ENCODE results near the gene SLC45A1.

SLC45A1 gene

GRCh38 chr1:8332806-8333205 is 14.9 kb downstream of the SLC45A1 start:
- no peak for TF ChIP-seq ZSCAN16 (tag by site-specific recombination; IDR thresholded peaks at IDR 0.05)
- Histone ChIP-seq H3K36me3 (ENCODE audit: control insufficient read depth in 2 of 2, insufficient read depth in 1 of 2, low read length in 2 of 2) (no peaks in the 10 kb centered on the region), H3K27ac (ENCODE audit: extremely low read depth, low read depth, low read length) (no peak overlapping the region), H3K9me3 (ENCODE audit: control insufficient read depth, insufficient read depth, low read depth, low read length) (no peaks in the 10 kb centered on the region), H3K4me1 (ENCODE audit: control insufficient read depth, insufficient read depth, low read length) (no peaks in the 10 kb centered on the region), H3K4me3 (ENCODE audit: low read depth, low read length) (no peak overlapping the region)
- ChIA-PET POLR2A (no interaction called here), CTCF (interaction anchor here (1.2 kb wide), 1 partner anchor 358 kb away, joined by 4 read pairs; no protein-coding TSS in a partner anchor)

- H3K27ac ChIP-seq (ENCODE audit: extremely low read depth, low read depth, low read length): no peak overlapping the region
- H3K9me3 ChIP-seq (ENCODE audit: control insufficient read depth, insufficient read depth, low read depth, low read length): no peaks in the 10 kb centered on the region
- no peak overlapping the region for H3K4me3 ChIP-seq (ENCODE audit: low read depth, low read length)
- ChIA-PET CTCF (interaction anchor here (0.7 to 1.2 kb wide), 3 partner anchors 16 to 359 kb away, joined by 3 to 4 read pairs (median 3); no protein-coding TSS in a partner anchor), POLR2A (no interaction called here)
- H3K4me1 ChIP-seq (ENCODE audit: control insufficient read depth, insufficient read depth, low read length): no peaks in the 10 kb centered on the region
- H3K36me3 ChIP-seq (ENCODE audit: control insufficient read depth in 2 of 2, insufficient read depth in 1 of 2, low read length in 2 of 2): no peaks in the 10 kb centered on the region
- no peak for TF ChIP-seq SCRT1 (tag by site-specific recombination; IDR thresholded peaks at IDR 0.05; ENCODE audit: borderline replicate concordance)
- no peak for TF ChIP-seq ZNF391 (tag by site-specific recombination; IDR thresholded peaks at IDR 0.05; ENCODE audit: borderline replicate concordance, low read depth)
- TF ChIP-seq, protein P1, sequence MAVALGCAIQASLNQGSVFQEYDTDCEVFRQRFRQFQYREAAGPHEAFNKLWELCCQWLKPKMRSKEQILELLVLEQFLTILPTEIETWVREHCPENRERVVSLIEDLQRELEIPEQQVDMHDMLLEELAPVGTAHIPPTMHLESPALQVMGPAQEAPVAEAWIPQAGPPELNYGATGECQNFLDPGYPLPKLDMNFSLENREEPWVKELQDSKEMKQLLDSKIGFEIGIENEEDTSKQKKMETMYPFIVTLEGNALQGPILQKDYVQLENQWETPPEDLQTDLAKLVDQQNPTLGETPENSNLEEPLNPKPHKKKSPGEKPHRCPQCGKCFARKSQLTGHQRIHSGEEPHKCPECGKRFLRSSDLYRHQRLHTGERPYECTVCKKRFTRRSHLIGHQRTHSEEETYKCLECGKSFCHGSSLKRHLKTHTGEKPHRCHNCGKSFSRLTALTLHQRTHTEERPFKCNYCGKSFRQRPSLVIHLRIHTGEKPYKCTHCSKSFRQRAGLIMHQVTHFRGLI (tag by site-specific recombination; IDR thresholded peaks at IDR 0.05): no peak
- TF ChIP-seq ZNF621 (tag by site-specific recombination; IDR thresholded peaks at IDR 0.05): no peak
- TF ChIP-seq ZNF530 (tag by site-specific recombination; IDR thresholded peaks at IDR 0.05; ENCODE audit: low read depth): no peak
- no peak for TF ChIP-seq ZNF555 (tag by site-specific recombination; conservative IDR thresholded peaks at IDR 0.05)
- no peak for TF ChIP-seq SP3 (tag by site-specific recombination; IDR thresholded peaks at IDR 0.05)
Measured at GRCh38 chr1:8333246-8333987, 15.5 kb downstream of the SLC45A1 start.

- H3K27ac ChIP-seq (ENCODE audit: extremely low read depth, low read depth, low read length): no peak overlapping the region
- no peaks in the 10 kb centered on the region for H3K9me3 ChIP-seq (ENCODE audit: control insufficient read depth, insufficient read depth, low read depth, low read length)
- no peaks in the 10 kb centered on the region for H3K36me3 ChIP-seq (ENCODE audit: control insufficient read depth in 2 of 2, insufficient read depth in 1 of 2, low read length in 2 of 2)
- ChIA-PET POLR2A (interaction anchor here (0.6 kb wide), 1 partner anchor 316 kb away, joined by 5 read pairs; no protein-coding TSS in a partner anchor), CTCF (interaction anchor here (0.7 to 1.2 kb wide), 3 partner anchors 15 to 360 kb away, joined by 3 to 4 read pairs (median 3); no protein-coding TSS in a partner anchor)
- H3K4me1 ChIP-seq (ENCODE audit: control insufficient read depth, insufficient read depth, low read length): no peaks in the 10 kb centered on the region
- no peak overlapping the region for H3K4me3 ChIP-seq (ENCODE audit: low read depth, low read length)
- TF ChIP-seq, protein P2, sequence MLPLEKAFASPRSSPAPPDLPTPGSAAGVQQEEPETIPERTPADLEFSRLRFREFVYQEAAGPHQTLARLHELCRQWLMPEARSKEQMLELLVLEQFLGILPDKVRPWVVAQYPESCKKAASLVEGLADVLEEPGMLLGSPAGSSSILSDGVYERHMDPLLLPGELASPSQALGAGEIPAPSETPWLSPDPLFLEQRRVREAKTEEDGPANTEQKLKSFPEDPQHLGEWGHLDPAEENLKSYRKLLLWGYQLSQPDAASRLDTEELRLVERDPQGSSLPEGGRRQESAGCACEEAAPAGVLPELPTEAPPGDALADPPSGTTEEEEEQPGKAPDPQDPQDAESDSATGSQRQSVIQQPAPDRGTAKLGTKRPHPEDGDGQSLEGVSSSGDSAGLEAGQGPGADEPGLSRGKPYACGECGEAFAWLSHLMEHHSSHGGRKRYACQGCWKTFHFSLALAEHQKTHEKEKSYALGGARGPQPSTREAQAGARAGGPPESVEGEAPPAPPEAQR (tag by site-specific recombination; IDR thresholded peaks at IDR 0.05): no peak
- TF ChIP-seq ZNF10 (tag by site-specific recombination; IDR thresholded peaks at IDR 0.05): no peak
- TF ChIP-seq SALL2 (tag by site-specific recombination; IDR thresholded peaks at IDR 0.05; ENCODE audit: borderline replicate concordance): no peak
- no peak for TF ChIP-seq ZFP69B (tag by site-specific recombination; IDR thresholded peaks at IDR 0.05)
- no peak for TF ChIP-seq ZNF404 (tag by site-specific recombination; IDR thresholded peaks at IDR 0.05)
- TF ChIP-seq, protein P3, sequence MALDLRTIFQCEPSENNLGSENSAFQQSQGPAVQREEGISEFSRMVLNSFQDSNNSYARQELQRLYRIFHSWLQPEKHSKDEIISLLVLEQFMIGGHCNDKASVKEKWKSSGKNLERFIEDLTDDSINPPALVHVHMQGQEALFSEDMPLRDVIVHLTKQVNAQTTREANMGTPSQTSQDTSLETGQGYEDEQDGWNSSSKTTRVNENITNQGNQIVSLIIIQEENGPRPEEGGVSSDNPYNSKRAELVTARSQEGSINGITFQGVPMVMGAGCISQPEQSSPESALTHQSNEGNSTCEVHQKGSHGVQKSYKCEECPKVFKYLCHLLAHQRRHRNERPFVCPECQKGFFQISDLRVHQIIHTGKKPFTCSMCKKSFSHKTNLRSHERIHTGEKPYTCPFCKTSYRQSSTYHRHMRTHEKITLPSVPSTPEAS (tag by site-specific recombination; IDR thresholded peaks at IDR 0.05): no peak
- TF ChIP-seq, protein P4, sequence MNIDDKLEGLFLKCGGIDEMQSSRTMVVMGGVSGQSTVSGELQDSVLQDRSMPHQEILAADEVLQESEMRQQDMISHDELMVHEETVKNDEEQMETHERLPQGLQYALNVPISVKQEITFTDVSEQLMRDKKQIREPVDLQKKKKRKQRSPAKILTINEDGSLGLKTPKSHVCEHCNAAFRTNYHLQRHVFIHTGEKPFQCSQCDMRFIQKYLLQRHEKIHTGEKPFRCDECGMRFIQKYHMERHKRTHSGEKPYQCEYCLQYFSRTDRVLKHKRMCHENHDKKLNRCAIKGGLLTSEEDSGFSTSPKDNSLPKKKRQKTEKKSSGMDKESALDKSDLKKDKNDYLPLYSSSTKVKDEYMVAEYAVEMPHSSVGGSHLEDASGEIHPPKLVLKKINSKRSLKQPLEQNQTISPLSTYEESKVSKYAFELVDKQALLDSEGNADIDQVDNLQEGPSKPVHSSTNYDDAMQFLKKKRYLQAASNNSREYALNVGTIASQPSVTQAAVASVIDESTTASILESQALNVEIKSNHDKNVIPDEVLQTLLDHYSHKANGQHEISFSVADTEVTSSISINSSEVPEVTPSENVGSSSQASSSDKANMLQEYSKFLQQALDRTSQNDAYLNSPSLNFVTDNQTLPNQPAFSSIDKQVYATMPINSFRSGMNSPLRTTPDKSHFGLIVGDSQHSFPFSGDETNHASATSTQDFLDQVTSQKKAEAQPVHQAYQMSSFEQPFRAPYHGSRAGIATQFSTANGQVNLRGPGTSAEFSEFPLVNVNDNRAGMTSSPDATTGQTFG (tag by site-specific recombination; IDR thresholded peaks at IDR 0.05; ENCODE audit: borderline replicate concordance): no peak
- TF ChIP-seq ZNF518A (tag by site-specific recombination; conservative IDR thresholded peaks at IDR 0.05; ENCODE audit: low read depth): no peak
Measured at GRCh38 chr1:8334106-8334851, 16.4 kb downstream of the SLC45A1 start.

Measured in HEK293 (cell line).